ENCODE data around the gene RNF213. TPM values are rescaled to one million over a fixed set of nuclear protein-coding genes. Genes with fewer than 3 reads are reported as not detected.
A peak's percentile ranks its signal among the peaks of the same experiment; 100 is the strongest.

Gene RNF213
- total and polyA plus RNA-seq, 10 of the 15 experiments (the other 5 are each of a cell fraction or from before 2014, with no cell fraction given) = 18.6 to 145 (median 65.8) TPM

DNA sequence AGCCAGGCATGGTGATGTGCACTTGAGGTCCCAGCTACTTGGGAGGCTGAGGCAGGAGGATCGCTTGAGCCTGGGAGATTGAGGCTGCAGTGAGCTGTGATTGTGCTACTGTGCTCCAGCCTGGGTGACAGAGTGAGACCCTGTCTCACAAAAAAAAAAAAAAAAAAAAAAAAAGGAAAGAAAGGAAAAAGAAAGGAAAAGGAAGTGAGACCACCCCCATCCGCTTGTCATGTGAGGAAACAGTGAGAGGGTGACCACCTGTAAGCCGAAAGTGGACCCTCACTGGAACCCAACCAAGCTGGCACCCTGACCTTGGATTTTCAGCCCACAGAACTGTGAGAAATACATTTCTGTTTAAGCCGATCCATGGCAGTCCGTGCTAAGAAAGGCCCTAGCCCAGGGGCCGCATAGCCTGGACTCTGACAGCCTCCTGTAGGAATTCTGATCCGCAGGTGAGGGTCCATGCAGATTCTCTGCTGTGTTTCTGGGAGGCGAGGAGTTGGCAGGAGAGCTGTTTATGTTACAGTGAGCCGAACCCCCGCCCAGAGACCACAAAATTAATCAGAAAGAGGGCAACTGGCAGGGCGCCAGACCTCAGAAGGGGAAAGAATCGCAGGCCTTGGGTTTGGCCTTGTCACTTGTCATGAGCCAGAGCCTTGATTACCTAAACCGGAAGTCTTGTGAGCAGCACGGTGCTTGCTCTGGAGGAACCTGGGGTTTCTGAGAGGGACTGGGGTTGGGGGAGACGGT lies 41.5 kb upstream of the RNF213 start (continued):
- TF ChIP-seq ETV6 (conservative IDR thresholded peaks at IDR 0.05 in 1 of 2, IDR thresholded peaks at IDR 0.05 in 1 of 2; ENCODE audit: borderline replicate concordance in 1 of 2, low read depth in 1 of 2) = peak in 1 of 2 experiments; percentile 24; a peak in 1 of 4 replicates
- TF ChIP-seq SPI1 (IDR thresholded peaks at IDR 0.05; ENCODE audit: borderline replicate concordance, insufficient read depth, low read depth, low read length) = no peak; the same call in 1 of the 2 replicates
- TF ChIP-seq, protein P1, sequence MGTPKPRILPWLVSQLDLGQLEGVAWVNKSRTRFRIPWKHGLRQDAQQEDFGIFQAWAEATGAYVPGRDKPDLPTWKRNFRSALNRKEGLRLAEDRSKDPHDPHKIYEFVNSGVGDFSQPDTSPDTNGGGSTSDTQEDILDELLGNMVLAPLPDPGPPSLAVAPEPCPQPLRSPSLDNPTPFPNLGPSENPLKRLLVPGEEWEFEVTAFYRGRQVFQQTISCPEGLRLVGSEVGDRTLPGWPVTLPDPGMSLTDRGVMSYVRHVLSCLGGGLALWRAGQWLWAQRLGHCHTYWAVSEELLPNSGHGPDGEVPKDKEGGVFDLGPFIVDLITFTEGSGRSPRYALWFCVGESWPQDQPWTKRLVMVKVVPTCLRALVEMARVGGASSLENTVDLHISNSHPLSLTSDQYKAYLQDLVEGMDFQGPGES (IDR thresholded peaks at IDR 0.05) = no peak
- 0 out of 2 replicates have a peak, but pooled peaks have one; percentile 12 for TF ChIP-seq WRNIP1 (IDR thresholded peaks at IDR 0.05; ENCODE audit: borderline replicate concordance, low read depth, low read length)
- no peak for TF ChIP-seq TARDBP (IDR thresholded peaks at IDR 0.05; ENCODE audit: borderline replicate concordance)
- no peak for TF ChIP-seq GATAD2B (conservative IDR thresholded peaks at IDR 0.05; ENCODE audit: low read depth)
- no peak for TF ChIP-seq MEF2B (IDR thresholded peaks at IDR 0.05; ENCODE audit: partially characterized antibody, poor library complexity, severe bottlenecking)
- no peak for TF ChIP-seq KLF5 (IDR thresholded peaks at IDR 0.05; ENCODE audit: partially characterized antibody)
- TF ChIP-seq POLR2AphosphoS2 (IDR thresholded peaks at IDR 0.05; ENCODE audit: low read depth, low read length) = no peak
- no peak; the same call in 1 of the 2 replicates for TF ChIP-seq NFIC (IDR thresholded peaks at IDR 0.05; ENCODE audit: low read depth, low read length)
- TF ChIP-seq, protein P2, sequence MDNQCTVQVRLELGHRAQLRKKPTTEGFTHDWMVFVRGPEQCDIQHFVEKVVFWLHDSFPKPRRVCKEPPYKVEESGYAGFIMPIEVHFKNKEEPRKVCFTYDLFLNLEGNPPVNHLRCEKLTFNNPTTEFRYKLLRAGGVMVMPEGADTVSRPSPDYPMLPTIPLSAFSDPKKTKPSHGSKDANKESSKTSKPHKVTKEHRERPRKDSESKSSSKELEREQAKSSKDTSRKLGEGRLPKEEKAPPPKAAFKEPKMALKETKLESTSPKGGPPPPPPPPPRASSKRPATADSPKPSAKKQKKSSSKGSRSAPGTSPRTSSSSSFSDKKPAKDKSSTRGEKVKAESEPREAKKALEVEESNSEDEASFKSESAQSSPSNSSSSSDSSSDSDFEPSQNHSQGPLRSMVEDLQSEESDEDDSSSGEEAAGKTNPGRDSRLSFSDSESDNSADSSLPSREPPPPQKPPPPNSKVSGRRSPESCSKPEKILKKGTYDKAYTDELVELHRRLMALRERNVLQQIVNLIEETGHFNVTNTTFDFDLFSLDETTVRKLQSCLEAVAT (IDR thresholded peaks at IDR 0.05) = 0 out of 2 replicates have a peak, but pooled peaks have one; percentile 53
- no peak for TF ChIP-seq MYB (IDR thresholded peaks at IDR 0.05; ENCODE audit: borderline replicate concordance, low read depth, low read length)
- no peak for TF ChIP-seq LARP7 (IDR thresholded peaks at IDR 0.05)
- TF ChIP-seq RELA (IDR thresholded peaks at IDR 0.05; ENCODE audit: borderline replicate concordance, partially characterized antibody) = no peak
- peak; percentile 41 to 63; a peak in 2 of 4 replicates for TF ChIP-seq EP300 (IDR thresholded peaks at IDR 0.05; ENCODE audit: borderline replicate concordance in 1 of 2, control insufficient read depth in 1 of 2, low read depth in 2 of 2, low read length in 2 of 2)
- TF ChIP-seq, protein P3, sequence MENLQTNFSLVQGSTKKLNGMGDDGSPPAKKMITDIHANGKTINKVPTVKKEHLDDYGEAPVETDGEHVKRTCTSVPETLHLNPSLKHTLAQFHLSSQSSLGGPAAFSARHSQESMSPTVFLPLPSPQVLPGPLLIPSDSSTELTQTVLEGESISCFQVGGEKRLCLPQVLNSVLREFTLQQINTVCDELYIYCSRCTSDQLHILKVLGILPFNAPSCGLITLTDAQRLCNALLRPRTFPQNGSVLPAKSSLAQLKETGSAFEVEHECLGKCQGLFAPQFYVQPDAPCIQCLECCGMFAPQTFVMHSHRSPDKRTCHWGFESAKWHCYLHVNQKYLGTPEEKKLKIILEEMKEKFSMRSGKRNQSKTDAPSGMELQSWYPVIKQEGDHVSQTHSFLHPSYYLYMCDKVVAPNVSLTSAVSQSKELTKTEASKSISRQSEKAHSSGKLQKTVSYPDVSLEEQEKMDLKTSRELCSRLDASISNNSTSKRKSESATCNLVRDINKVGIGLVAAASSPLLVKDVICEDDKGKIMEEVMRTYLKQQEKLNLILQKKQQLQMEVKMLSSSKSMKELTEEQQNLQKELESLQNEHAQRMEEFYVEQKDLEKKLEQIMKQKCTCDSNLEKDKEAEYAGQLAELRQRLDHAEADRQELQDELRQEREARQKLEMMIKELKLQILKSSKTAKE (IDR thresholded peaks at IDR 0.05; ENCODE audit: low read depth, poor library complexity, severe bottlenecking) = peak; percentile 91
- TF ChIP-seq, protein P4, sequence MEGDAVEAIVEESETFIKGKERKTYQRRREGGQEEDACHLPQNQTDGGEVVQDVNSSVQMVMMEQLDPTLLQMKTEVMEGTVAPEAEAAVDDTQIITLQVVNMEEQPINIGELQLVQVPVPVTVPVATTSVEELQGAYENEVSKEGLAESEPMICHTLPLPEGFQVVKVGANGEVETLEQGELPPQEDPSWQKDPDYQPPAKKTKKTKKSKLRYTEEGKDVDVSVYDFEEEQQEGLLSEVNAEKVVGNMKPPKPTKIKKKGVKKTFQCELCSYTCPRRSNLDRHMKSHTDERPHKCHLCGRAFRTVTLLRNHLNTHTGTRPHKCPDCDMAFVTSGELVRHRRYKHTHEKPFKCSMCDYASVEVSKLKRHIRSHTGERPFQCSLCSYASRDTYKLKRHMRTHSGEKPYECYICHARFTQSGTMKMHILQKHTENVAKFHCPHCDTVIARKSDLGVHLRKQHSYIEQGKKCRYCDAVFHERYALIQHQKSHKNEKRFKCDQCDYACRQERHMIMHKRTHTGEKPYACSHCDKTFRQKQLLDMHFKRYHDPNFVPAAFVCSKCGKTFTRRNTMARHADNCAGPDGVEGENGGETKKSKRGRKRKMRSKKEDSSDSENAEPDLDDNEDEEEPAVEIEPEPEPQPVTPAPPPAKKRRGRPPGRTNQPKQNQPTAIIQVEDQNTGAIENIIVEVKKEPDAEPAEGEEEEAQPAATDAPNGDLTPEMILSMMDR (IDR thresholded peaks at IDR 0.05 in 2 of 3, conservative IDR thresholded peaks at IDR 0.05 in 1 of 3; ENCODE audit: control insufficient read depth in 2 of 3, extremely low read depth in 1 of 3, insufficient read depth in 1 of 3, low read depth in 3 of 3, low read length in 3 of 3) = no peak
- no peak for TF ChIP-seq HDGF (IDR thresholded peaks at IDR 0.05)

Measured in GM12878 (cell line).